PC-3 (cell line): ENCODE measurements around the gene PTPRN2. TPM values are rescaled to one million over a fixed set of nuclear protein-coding genes. Genes with fewer than 3 reads are reported as not detected.

Experiments
- ATAC-seq: fragments of 200-7000 bp; cut with Tn5 transposase; 2 replicates; pipeline ENCODE4 v1.9.1; 2020; ENCODE audit warnings: mild to moderate bottlenecking, moderate library complexity
- BruUV-seq: library from RNA; stranded (reverse); fragments of 400-500 nt; replicated peaks from 2 replicates; lab custom pipeline; 2021; lab: Mats Ljungman, UMichigan
- CTCF ChIA-PET: fragments of 300-600 bp; sonication (Branson Sonifier 250); formaldehyde crosslinking; loops from one replicate; lab custom pipeline; 2022; ENCODE audit warnings: antibody characterized with exemption; lab: Charles Lee
- POLR2A ChIA-PET: fragments of 300-600 bp; sonication (Branson Sonifier 250); formaldehyde crosslinking; loops from one replicate; lab custom pipeline; 2022; ENCODE audit warnings: antibody characterized with exemption; ENCODE audit not compliant: unreplicated experiment; lab: Charles Lee
- DNase-seq: peaks from one replicate; pipeline ENCODE4 v3.0.0-alpha.2; 2015
- H2AFZ ChIP-seq: fragments of 300-600 bp; sonication (generic); 2 replicates; pipeline ENCODE4 v1.6.0; 2016; ENCODE audit warnings: antibody characterized with exemption, low read length
- H3F3A ChIP-seq: fragments of 300-600 bp; sonication (generic); one replicate; pipeline ENCODE4 v1.6.0; 2017; ENCODE audit warnings: antibody characterized with exemption, low read length, control low read depth, mild to moderate bottlenecking; ENCODE audit not compliant: unreplicated experiment
- H3K27ac ChIP-seq: fragments of 300-600 bp; sonication (generic); 2 replicates; pipeline ENCODE4 v1.5.1; 2016; ENCODE audit warnings: mild to moderate bottlenecking, low read length
- H3K27me3 ChIP-seq: fragments of 300-600 bp; sonication (generic); 2 replicates; pipeline ENCODE4 v1.6.1; 2016; ENCODE audit warnings: low read length, mixed read lengths
- H3K36me3 ChIP-seq: fragments of 300-600 bp; sonication (generic); 2 replicates; pipeline ENCODE4 v1.6.1; 2016; ENCODE audit warnings: low read depth, mixed run types, low read length, mixed read lengths
- H3K4me1 ChIP-seq: fragments of 300-600 bp; sonication (generic); 2 replicates; pipeline ENCODE4 v1.5.1; 2016; ENCODE audit warnings: low read length; ENCODE audit not compliant: insufficient read depth
- H3K4me2 ChIP-seq: fragments of 300-600 bp; sonication (generic); 2 replicates; pipeline ENCODE4 v1.6.0; 2016; ENCODE audit warnings: low read length
- H3K4me3 ChIP-seq: fragments of 300-600 bp; sonication (generic); 2 replicates; pipeline ENCODE4 v1.5.1; 2016; ENCODE audit warnings: mild to moderate bottlenecking, low read length, mixed read lengths
- H3K79me2 ChIP-seq: fragments of 300-600 bp; sonication (generic); 2 replicates; pipeline ENCODE4 v1.6.1; 2017; ENCODE audit warnings: low read length, mixed read lengths
- H3K9ac ChIP-seq: fragments of 300-600 bp; sonication (generic); 2 replicates; pipeline ENCODE4 v1.6.0; 2016; ENCODE audit warnings: mild to moderate bottlenecking, low read length
- H3K9me2 ChIP-seq: fragments of 300-600 bp; sonication (generic); replicated peaks from 2 replicates; pipeline ENCODE4 v1.6.1; 2016; ENCODE audit warnings: mixed run types, low read length, mixed read lengths
- H3K9me3 ChIP-seq: fragments of 300-600 bp; sonication (generic); 2 replicates; pipeline ENCODE4 v1.6.1; 2016; ENCODE audit warnings: low read length, mixed read lengths
- H4K20me1 ChIP-seq: fragments of 300-600 bp; sonication (generic); 2 replicates; pipeline ENCODE4 v1.6.1; 2016; ENCODE audit warnings: low read length, mixed read lengths
- EZH2 ChIP-seq: fragments of 300-600 bp; sonication (generic); IDR thresholded peaks from one replicate; pipeline ENCODE4 v1.6.1; 2017; ENCODE audit warnings: antibody characterized with exemption, mild to moderate bottlenecking, low read length; ENCODE audit not compliant: unreplicated experiment
- EZH2phosphoT487 ChIP-seq: fragments of 300-600 bp; sonication (generic); IDR thresholded peaks from 2 replicates; pipeline ENCODE4 v1.6.1; 2018; ENCODE audit warnings: mild to moderate bottlenecking, antibody characterized with exemption, low read length, borderline replicate concordance
- intact Hi-C: fragments of 100-400 bp; cut with micrococcal nuclease; formaldehyde crosslinking; loops from 2 replicates; pipeline ENCODE4 v1.9.0; 2023
- total RNA-seq: library from RNA; depleted of rRNA; stranded (reverse); fragments of >200 nt; gene quantifications from 2 replicates; pipeline ENCODE4 v1.2.3, GENCODE V29; 2014
- TF ChIP-seq, protein P1 (sequence below): fragments of 300-600 bp; sonication (generic); conservative IDR thresholded peaks from 2 replicates; pipeline ENCODE4 v1.5.1; 2017; ENCODE audit warnings: antibody characterized with exemption, low read depth, mild to moderate bottlenecking, low read length

Gene PTPRN2
- total RNA-seq, 1 experiment from 2014 or later: 3.2 TPM

DNA sequence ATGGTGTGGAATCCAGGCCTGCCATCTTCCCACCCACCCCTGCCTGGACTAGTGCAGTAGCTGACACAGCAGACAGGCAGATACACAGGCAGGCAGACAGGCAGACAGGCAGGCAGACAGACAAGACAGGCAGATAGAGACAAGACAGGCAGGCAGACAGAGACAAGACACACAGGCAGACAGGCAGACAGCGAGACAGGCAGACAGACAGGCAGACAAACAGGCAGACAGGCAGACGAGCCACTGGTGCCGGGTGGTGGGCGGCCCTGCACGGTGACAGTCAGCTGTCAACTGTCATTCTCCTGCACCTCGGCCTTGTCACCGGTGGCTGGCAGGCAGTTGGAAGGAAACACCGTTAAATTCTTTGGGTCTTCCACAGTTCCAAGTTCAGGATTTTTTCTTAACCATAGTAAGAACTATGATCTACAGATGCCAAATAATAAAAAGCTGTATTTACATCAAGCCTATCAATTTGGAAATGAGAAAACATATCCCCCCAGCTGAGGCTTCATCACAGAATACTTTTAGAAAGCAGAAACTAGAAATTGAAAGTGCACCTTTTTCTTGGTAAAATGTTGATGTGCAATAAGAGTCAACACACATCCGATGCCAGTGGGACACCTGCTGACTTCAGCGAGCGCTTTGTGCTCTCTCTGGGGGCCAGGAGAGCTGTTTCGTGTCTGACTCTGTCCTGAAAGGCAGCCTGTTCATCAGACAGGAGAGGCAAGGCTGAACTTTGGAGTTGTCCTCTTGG, 1000.4 kb downstream of the PTPRN2 start:
- Histone ChIP-seq H3K9me3 (no peaks in the 10 kb centered on the region), H3K4me3 (no peak overlapping the region), H3K9me2 (no peaks in the 10 kb centered on the region), H3F3A (no peaks in the 10 kb centered on the region), H3K36me3 (no peaks in the 10 kb centered on the region), H3K27me3 (no peaks in the 10 kb centered on the region), H3K79me2 (no peaks in the 10 kb centered on the region), H4K20me1 (no peaks in the 10 kb centered on the region), H3K4me1 (no peaks in the 10 kb centered on the region), H3K9ac (no peak overlapping the region), H3K27ac (no peak overlapping the region), H2AFZ (no peak overlapping the region), H3K4me2 (no peak overlapping the region)
- DNase-seq (no peak), ATAC-seq (no peak)
- TF ChIP-seq EZH2 (no peak), EZH2phosphoT487 (no peak)
- TF ChIP-seq, protein P1, sequence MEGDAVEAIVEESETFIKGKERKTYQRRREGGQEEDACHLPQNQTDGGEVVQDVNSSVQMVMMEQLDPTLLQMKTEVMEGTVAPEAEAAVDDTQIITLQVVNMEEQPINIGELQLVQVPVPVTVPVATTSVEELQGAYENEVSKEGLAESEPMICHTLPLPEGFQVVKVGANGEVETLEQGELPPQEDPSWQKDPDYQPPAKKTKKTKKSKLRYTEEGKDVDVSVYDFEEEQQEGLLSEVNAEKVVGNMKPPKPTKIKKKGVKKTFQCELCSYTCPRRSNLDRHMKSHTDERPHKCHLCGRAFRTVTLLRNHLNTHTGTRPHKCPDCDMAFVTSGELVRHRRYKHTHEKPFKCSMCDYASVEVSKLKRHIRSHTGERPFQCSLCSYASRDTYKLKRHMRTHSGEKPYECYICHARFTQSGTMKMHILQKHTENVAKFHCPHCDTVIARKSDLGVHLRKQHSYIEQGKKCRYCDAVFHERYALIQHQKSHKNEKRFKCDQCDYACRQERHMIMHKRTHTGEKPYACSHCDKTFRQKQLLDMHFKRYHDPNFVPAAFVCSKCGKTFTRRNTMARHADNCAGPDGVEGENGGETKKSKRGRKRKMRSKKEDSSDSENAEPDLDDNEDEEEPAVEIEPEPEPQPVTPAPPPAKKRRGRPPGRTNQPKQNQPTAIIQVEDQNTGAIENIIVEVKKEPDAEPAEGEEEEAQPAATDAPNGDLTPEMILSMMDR: no peak
- intact Hi-C loops: no loop called here
- ChIA-PET POLR2A (no interaction called here), CTCF (no interaction called here)
- BruUV-seq: no TSS peak

DNA sequence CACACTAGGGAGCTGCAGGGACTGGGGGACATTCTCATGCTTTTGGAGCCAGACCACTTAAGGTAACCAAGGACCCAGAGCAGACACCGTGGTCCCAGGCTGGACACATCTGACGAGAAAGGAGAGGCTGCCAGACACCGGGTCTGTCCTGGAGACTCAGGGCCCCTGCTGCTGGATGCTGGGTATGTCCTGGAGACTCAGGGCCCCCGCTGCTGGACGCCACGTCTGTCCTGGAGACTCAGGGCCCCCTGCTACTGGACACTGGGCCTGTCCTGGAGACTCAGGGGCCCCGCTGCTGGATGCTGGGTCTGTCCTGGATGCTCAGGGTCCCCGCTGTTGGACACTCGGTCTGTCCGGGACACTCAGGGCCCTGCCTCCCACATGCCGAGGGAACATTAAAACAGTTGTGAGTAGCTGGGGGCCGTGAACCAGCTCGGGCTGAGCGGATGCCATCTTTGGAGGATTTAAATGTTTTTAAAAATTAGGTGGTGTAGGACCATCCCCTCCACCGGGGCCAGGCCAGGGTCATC, 1001.1 kb downstream of the PTPRN2 start:
- H3K27me3 ChIP-seq: no peaks in the 10 kb centered on the region
- no peaks in the 10 kb centered on the region for H3K9me2 ChIP-seq
- ChIA-PET CTCF (no interaction called here), POLR2A (no interaction called here)
- H3K79me2 ChIP-seq: no peaks in the 10 kb centered on the region
- intact Hi-C loops: no loop called here
- DNase-seq (no peak), ATAC-seq (no peak)
- no peaks in the 10 kb centered on the region for H3F3A ChIP-seq
- BruUV-seq: no TSS peak
- no peaks in the 10 kb centered on the region for H3K4me1 ChIP-seq
- H3K36me3 ChIP-seq: no peaks in the 10 kb centered on the region
- H3K4me3 ChIP-seq: no peak overlapping the region
- TF ChIP-seq EZH2 (no peak), EZH2phosphoT487 (no peak)
- TF ChIP-seq, protein P1: no peak
- no peak overlapping the region for H2AFZ ChIP-seq
- no peak overlapping the region for H3K27ac ChIP-seq
- H3K4me2 ChIP-seq: no peak overlapping the region
- H4K20me1 ChIP-seq: no peaks in the 10 kb centered on the region
- no peak overlapping the region for H3K9ac ChIP-seq
- H3K9me3 ChIP-seq: no peaks in the 10 kb centered on the region
